HL-60/S4 treated with retinoic acid at 250 ng/mL for 4 days and 3 days (cell line): Measurements from ENCODE around the gene DDX10.

ENCODE experiments used
- in situ Hi-C: fragments of 300-500 bp; cut with MboI; formaldehyde crosslinking; loops from 2 replicates; pipeline ENCODE4 v1.7.0; 2022; ENCODE audit warnings: low sequenced_read_pairs

Gene DDX10

DNA sequence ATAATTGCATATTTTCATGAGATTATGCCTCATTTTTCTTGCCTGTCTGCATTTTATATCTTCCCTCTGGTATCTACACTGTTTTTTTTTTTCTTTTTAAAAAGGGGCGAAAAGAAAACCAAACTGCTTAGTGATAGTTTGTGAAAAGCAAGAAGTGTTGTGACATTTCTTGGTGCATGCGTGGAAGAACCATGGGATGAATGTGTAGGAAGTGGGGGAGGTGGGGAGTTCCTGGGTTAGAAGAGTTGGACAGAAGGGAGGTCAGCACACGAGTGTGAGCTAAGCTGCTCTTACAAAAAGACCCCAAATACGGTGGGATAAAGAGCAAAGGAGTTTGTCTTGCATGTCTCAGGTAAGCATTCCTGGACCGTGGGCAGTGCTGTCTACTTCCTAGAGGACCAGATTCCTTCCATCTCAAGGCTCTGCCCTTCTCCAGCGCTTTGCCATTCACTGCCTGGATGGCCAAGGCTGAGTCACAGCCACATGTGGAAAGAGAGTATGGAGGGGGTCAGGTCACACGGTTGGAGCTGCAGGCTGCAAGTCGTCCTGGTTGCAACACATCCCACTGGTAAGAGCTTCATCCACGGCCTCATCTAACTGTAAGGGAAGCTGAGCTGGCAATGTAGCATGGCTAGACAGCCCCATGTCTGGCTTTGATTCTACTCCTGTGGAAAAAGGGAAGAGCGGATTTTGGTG is 300.6 kb downstream of the DDX10 start:
- in situ Hi-C loops = no loop called here

DNA sequence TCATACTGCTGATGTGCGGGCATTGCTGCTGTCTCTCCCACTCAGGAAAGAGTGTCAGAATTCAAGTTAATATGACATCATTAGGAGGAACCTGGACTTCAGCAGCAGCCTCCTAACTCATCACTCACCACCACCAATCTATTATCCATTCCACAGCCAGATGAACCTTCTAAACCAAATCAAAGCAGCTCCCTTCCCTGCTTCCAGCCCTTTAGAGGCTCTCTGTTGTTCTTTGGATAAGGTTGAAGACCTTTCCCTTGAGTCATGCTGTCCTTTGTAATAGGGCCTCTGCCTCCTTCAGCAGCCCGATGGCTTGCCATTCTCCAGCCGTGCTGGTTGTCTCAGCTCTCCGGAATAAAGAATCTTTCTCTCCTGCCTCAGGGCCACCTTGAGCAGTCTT is 301.3 kb downstream of the DDX10 start:
- in situ Hi-C loops = no loop called here

DNA sequence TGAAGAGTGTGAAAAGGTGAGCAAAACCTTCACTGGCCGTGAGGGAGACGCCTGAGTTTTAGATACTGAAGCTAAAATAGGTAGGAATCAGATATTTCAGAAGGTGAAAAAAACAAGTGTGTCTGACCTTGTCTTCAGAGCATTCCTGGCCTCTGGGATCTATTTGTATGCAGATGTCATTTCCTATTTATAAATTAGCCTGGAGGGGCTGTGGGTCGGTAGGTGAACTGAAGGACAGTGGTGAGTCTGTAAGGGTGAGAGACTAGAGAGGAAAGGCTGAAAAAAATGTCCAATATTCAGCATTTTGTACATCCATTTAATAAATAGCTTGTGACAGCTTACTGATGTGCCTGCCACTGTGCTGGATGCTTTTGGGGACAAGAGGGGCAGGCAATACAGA is 302.1 kb downstream of the DDX10 start:
- in situ Hi-C loops = no loop called here

DNA sequence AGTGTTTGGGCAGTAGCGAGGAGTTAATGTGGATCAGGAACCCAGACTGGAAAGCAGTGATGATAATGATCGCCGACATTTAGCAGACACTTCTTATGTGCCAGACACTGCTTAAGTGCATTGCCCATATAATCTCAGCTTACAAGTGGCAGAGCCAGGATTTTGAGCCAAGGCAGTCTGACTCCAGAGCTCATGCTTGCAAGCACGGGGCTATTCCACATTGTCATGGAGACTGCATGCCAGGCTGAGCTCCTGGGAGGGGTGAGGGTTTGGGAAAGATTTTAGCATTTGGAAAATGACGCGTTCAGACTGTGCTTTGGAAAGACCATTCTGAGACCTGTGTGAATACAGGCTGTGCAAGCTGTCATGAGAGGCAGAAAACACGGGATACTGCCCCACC is 302.7 kb downstream of the DDX10 start:
- in situ Hi-C loops = no loop called here

DNA sequence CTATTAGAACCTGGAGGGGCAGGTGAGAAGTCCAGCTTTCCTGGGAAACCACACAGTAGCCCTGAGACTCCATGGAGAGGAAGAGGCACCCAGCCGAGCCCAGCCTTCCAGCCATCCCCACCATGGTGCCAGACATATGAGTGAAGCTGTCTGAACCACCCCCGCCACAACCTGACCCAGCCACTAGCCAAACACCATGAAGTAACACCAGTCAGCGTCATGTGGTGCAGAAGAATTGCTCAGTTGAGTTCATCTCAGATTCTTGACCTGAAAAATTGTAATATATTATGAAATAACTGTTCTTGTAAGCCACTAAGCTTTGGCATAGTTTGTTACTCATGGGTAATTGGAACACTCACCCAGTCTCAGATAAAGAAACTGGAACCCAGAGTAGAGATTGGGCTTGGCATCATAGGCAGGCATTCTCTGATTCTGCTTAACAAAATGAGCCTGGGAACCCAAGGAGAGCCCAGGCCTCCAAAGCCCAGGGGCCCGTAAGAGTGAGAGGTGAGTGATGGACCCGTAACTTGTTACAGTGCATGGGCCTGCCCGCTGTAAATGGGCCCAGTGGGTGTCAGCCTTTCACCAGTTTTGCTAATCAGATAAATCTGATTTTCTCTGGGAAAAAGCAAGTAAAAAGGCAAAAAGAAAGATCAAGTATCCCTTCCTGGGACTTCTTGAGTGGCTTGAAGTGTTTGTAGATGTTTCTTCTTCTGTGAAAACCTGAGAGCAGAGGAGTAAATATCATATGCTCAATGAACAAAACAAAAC is 305.5 kb downstream of the DDX10 start:
- in situ Hi-C loops = no loop called here

DNA sequence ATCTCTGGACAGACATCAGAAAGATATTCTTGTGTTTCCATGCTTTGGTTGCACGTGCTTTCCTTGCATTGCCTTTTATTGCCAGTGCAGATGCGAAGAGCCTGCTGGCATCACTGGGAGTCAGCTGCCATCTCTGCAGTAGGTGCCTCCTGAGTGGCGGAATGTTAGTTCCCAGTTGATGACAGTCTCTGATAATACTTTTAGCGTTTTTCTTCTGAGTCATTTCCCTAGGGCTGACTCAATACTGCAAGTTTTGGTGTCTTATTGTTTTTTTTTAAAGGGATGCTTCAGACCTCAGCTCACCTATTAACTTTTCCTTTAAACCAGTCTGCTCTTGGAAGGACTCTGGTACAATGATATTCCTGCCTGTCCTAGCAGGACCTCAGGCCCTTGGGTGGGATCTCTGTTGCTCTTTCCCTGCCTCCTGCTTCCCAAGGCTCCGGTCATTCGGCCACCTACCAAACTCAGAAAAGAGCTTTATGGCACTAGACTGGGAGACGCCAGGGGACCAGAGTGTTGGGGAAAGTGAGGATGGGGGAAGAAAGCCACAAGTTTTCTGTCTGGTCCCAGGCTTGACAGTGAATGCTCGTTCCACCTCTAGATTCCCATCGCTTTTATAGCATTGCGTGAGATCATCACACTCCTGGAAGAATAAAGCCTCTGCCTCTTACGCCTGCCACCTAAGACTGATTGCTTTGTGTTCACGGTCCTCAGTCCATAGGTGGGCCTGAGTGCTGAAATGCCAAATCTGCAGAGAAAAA is 308.7 kb downstream of the DDX10 start:
- in situ Hi-C loops = no loop called here

DNA sequence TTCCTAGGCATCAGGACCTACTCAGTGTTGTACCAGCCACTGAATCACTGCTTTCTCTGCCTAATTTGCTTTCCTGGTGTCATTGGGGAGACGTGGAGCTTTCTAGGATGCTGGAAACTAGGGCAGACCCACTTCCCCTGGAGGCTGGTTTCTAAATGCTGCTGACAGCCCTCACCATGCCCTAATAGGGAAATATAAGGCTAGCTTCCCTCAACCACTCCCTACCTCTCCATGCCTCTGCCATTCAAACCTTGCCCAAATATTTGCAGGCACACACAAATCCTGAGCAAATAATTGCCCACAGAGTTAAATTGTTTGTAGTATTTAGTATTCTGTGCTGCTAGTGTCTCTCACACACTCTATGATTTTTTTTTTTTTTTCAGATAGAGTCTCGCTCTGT is 310.2 kb downstream of the DDX10 start:
- in situ Hi-C loops = no loop called here

DNA sequence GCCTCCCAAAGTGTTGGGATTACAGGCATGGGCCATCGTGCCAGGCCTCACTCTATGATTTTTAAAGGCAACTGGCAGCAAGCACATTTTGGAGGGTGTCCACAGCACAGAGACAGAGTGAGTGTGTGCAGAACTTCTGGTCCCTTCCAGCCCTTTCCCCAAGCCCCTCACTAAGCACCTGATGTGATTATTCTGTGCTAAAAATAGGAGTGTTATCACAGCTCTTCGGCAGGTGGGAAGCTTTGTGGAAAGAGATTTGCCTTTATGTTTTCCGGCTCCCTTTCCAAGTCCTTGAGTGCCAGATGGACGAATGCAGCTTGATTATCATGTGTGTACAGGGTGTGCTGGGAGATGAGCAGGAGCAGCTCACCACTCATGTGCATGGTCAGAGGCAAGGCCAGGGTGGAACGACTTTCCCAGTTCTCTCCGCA is 310.8 kb downstream of the DDX10 start:
- in situ Hi-C loops = no loop called here

DNA sequence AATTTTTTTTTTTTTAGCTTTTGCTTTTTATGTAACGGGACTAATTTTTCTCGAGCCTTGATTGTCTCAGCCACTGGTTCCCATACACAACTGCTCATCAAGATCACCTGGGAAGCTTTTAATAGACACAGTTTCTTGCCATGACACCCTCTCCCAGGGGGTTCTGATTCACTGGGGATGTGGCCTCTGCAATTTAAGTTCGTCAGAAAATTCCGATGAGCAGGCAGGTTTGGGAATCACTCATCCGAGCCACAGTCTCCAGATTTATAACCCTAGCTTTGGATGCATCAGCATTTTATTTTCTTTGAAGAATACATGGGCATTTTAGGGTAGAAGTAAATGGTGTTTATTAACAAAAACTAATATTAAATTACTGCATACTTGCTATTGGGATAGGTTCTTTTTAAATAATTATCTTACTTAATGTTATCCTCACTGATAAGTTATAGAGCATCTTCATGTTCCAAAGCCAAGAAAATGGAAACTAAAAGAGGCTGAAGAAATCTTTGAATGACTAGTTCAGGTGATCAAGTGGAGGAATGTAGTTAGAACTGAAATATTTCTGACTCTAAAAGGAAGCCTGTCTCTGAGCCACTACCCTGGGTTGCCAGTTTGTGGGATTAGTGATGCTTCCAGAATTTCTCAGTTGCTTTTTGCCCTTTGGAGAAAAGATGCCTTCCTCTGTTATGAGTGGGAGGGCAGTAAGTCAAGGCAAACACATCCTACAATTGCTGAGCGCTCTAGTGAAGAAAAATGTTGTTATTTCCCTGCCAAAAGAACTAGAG is 319.0 kb downstream of the DDX10 start:
- in situ Hi-C loops = no loop called here

DNA sequence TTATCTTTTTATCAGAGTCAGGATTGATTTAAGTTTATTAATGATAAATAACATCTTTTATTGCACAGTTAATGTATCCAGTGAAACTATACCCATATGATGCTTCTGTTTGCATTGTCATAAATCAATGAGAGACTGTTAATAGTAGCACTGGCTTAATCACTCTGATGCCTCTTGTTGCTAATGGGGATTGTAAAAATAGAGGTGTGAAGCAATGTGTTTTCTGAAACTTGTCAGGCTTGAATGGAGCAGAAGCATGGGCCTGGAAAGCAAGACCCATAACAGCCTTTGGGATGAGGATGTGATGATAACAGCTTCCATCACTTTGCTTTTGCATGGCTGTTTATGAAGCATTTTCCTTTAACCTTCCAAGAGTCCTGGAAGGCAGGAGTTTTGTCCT is 319.7 kb downstream of the DDX10 start:
- in situ Hi-C loops = no loop called here

DNA sequence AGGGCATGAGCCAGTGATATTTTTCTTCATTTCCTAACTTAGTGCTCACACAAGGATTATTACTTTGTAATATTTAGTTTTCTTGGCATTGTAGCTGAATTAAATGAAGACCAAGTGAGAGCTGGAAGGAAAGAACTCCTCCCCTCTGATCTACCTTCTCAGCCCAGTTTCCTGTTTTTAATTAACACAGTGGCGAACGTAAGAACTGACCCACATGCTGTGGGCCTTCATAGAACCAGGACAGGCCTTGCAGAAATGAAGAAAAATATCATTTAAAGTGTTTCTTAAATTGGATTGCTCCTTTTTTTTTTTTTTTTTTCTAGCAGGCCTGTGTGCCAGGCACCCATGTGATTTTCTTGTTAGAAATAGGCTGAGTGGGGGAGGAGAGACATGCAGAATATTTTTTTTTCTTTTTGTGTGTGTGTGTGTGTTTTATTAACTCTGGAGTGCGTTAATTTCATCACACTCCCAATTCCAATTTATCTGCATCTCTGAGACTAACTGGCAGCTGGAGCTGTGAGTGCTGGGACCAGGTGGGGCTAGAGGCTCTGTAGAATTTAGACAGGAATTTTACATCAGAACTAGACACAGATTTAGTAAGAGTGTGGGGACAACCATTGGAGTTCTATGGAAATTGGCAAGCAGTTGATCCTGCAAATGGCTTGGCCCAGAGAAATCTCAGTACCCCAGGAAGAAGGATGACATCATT is 320.5 kb downstream of the DDX10 start:
- in situ Hi-C loops = no loop called here

DNA sequence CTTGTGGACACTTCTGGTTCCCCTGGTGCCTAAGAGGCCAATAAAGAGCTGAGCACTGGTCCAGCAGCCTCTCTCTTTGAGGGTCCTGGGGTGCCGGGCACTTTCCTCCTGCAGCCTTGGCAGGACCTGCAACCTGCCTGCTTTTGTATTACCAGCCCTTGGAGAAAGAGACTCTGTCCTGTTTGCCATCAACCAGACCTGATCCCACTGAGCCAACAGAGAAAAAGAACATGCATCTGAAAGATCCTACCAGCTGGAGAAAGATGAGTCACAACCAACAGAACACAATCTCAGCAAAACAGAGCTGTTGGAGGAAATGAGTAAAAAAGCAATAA is 321.0 kb downstream of the DDX10 start:
- in situ Hi-C loops = no loop called here
